HUDEP-2 (cell line): ENCODE results near the gene MORN4.
"Not testable (repeated sequence)": the region's sequence is repeated elsewhere in the genome, so short reads cannot be mapped to it uniquely, and the experiment has no call there.

Experiments
- DNase-seq, 76 experiments: peaks; one replicate each; lab custom pipeline; 2025; ENCODE audit not compliant: unreplicated experiment in 76 of 76; lab: John Stamatoyannopoulos, UW

The MORN4 gene

DNA sequence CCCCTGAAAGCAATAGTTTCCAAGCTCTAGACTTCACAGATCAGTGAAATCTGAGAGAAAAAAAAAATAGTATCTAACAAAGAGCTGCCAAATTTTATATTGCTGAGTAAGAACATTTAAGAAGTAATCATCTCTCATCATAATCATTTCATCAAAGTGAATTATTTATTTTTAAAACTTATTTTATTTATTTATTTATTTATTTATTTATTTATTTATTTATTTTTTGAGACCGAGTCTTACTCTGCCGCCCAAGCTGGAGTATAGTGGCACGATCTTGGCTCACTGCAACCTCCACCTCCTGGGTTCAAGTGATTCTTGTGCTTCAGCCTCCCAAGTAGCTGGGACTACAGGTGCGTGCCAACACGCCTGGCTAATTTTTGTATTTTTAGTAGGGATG lies 56.8 kb downstream of the MORN4 start:
- DNase-seq: not testable (repeated sequence)

DNA sequence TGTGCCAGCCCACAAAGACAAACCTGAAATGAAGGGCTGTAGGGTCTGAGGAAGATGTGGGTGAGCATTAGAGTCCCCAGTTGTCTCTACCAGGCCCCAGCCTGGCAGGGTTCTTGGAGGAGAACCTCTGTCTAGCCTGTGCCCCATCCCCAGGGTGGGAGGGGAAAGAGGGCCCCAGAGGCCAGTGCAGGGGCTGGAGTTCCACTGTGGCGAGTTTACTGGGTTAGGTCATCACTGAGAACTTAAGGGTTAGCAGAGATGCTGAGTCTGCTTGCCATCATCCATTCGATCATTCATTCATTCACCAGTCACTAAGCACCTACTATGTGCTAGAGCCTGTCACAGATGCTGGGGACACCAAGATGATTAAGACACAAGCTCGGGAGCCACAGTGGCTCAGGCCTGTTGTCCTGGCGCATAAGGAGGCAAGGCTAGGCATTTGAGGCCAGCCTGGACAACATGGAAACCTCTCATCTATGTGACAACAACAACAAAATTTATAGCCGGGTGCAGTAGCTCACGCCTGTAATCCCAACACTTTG lies 58.1 kb downstream of the MORN4 start:
- DNase-seq: no peak

DNA sequence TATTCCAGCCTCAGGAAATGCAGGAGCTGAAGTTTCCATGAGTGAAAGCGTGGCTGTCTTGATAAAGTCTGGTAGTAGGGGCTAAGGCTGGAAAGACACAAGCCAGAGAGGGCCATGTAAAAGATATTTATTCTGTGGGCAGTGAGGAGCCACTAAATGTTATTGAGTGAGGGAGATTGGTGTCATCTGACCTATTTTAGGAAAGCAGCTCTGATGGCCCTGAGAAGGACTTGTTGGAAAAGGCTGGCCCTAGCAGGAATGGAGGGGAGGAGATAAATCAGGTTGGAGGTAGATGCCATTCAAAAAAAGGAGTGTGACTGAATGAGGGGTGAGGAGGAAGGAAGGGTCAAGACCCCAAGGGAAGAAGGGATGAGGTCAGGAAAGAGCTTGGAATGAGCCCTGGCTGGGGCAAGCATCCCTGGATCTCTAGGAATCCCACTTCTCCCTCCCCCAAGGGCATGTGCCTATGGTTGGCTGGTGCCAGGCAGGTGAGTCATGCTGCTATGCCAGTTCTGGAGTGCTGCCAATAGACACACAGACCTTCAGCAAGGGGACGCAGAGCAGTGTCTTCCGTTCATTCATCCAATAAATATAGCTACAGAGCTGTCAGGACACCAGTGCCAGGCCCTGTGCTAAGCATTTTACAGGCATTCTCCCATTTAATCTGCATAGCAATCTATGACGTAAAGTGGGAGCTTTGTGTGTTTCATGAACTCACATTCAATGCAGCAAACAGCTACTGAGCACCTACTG lies 58.8 kb downstream of the MORN4 start:
- peak in 47 of 76 experiments; percentile 3 to 65 (median 23) for DNase-seq

DNA sequence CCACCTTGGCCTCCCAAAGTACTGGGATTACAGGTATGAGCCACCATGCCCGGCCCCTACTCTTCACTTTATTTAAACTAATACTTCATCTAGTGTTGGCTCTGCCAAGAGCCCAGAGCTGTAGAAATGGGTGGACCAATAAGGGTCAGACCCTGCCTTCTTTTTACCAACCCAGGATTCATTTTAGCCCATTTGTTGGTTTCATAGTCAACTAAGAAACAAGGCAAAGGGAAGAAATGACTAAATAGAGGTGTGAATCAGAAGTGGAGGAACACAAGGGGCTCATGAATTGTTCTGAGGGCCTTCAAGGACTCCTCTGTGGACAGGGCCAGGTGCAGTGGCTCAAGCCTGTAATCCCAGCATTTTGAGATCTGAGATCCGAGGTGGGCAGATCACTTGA lies 59.6 kb downstream of the MORN4 start:
- no peak for DNase-seq

DNA sequence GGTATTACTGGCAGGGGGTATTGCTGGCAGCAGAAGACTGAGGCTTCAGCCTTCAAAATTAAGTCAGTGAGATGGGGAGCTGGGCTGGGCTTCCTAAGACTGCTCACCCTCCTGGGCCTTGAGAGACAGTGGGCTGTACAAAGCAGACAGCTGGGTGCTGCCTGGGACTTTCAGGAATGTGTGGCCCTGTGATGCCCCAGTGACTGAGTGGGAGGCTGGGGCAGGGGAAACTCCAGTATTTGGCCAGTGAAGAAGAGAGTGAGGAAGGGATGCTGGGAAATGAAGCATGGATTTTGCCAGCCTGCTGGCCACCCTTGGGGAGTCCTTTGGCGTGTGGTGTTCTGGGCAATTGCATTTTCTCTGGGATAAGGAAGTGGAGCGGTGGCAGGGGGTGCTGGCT lies 60.3 kb downstream of the MORN4 start:
- DNase-seq: no peak

DNA sequence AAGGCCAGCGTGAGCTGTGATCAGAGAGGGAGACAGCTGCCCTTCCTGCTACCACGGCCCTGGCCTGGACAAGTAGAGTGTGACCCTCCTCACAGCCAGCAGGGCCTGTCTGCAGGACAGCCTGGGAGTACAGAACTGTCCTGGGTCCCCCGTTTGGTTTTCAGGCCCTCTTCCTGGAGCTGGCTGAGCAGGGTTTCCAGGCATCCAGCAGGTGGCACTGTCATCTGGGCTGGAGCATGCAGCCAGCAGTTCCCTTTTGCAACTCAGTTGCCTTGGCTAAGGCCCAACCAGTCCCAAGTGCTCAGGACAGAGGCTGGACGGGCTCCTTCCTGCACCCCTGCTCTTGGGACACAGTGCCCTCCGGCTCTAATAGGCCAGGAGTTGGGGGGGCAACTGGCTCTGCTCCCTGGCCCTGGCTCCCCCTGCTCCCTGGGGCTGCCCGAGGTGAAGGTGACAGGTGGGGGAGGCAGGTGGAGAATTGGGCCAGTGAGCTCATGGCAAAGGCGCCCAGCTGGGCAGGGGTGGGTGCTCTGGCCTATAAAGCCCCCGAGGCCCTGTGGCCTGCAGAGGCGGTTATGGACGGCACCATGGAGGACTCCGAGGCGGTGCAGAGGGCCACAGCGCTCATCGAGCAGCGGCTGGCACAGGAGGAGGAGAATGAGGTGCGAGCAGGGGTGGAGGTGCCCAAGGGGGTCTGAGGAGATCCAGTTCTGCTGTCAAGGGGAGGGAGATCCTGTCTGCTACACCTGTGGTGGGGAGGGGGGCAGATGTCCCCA lies 60.9 kb downstream of the MORN4 start, which contains the start of gene ANKRD2:
ANKRD2 (plus strand) TSS at position 566 of the 776 bp plus-strand sequence; CDS start at position 576, 10 bp downstream.
- peak in 72 of 76 experiments; percentile 13 to 84 (median 68) for DNase-seq

DNA sequence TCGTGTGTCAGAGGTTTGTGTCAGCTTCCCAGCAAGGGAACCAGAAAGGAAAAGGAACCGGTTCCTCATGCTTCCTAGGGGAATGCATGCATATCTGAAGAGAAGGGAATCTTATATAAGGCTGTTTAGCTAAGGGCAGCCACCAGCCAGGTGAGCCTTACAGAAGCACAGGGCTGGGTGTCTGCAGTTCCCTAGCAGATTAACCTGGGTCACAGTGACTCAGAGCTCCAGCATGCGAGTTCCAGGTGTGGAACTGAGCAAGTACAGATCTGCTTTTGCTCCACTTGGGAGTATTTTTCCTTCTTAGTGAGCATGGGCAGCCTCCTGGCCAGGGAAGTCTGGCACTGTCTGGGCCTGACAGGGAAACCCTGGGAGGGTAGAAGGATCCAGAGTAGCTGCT lies 61.7 kb downstream of the MORN4 start:
- no peak for DNase-seq

DNA sequence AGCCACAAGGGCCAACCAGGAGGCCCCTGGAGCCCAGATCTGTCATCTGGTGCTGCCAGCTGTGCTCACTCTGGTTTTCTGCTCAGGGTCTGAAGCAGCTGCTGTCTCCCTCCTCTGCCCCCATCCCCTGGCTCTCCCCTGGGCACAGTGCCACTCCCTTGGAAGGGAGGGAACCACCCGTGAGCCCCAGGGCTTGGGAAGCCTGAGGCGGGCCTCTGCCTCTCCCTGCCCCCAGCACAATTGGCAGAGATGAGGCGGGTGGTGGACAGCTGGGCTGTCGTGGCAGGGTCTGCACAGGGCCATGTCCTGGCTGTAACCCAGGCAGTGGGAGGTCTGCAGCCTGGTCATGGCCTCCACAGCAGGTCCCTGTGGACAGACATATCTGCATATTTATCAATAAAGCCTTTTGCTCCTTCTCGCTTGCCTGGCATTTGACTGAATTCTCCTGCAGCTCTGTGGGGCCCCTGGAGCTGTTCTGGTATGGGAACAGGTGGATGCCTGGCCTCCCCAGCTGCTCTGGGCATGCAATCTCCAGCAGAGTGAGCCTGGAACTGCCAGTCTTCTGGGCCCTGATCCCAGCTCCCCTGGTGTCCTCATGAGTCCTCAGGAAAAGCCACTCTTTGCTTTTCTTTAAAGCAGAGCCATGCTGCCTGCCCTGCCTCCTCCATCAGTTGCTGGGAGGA lies 62.4 kb downstream of the MORN4 start:
- DNase-seq: no peak

DNA sequence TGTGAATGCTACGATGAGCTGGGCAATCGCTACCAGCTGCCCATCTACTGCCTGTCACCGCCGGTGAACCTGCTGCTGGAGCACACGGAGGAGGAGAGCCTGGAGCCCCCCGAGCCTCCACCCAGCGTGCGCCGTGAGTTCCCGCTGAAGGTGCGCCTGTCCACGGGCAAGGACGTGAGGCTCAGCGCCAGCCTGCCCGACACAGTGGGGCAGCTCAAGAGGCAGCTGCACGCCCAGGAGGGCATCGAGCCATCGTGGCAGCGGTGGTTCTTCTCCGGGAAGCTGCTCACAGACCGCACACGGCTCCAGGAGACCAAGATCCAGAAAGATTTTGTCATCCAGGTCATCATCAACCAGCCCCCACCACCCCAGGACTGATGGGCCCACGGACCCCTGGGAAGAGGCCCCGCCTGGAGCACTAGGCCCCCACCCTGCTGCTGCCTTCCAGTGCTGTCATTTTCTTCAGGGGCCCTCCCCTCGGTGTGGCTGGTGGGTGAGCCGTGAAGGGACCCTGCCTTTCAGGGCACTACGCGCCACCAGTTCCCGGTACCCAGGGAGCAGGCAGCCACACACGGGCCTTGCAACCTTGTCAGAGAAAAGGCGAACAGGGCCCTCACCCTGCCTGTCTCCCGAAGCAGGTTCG lies 63.0 kb downstream of the MORN4 start:
- no peak for DNase-seq

DNA sequence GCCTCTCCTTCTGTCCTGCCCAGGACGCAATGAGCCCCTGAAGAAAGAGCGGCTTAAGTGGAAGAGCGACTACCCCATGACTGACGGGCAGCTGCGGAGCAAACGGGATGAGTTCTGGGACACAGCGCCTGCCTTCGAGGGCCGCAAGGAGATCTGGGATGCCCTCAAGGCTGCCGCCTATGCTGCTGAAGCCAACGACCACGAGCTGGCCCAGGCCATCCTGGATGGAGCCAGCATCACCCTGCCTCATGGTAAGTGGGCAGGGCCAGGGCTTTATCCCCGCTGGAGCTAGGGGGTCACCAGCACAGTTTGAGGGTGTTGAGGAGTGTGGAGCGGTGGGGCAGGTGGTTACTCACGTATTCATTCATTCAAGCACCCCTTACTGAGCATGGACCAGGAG lies 65.4 kb downstream of the MORN4 start:
- no peak for DNase-seq

DNA sequence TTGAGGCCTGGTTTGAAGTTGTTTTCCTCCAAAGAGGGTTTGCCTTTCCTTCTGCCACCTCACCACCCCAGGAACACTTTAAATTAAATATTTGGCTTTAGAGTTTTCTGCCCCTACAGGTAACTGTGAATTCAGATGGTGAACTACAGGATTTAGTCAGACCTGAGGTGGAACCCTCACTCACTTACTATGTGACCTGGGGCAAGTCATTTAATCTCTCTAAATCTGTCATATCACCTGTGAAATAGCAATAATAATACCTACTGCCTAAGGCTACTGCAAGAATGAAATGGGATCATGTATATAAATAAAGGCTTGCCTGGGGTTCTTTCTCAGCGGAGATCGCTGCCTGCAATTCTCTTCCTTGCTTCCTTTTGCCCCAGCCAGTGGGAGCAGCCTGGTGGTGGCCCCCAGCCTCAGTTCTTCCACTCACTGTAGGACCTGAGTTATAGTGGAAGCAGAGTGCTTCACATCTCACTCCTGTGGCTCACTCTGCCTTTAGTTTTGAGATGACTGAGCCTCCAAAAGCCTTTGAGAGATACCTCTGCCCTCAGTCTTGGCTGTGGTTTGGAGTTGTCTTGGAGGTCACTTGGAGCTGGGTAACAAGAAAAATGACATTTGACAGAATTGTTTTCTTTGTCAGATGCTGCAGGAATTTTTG lies 66.8 kb downstream of the MORN4 start:
- no peak for DNase-seq

DNA sequence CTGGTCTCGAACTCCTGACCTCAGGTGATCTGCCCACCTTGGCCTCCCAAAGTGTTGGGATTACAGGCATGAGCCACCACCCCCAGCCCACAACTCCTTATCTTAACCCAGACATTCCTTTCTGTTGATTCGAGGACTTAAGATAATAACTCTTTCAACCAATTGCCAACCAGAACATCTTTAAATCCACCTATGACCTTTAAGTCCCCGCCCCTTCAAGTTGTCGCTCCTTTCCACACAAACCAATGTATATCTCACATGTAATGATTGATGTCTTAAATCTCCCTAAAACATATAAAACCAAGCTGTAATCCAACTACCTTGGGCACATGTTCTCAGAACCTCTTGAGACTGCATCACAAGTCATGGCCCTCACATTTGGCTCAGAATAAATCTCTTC lies 68.5 kb downstream of the MORN4 start:
- no peak for DNase-seq
